Body of pancreas (tissue), 4 donors: ENCODE data around the gene RBM26.

Experiments
- POLR2A ChIP-seq, 3 donors: fragments of 450-650 bp; IDR thresholded peaks; one replicate each; pipeline ENCODE4 v1.6.1; 2016; ENCODE audit warnings: antibody characterized with exemption in 3 of 3, mild to moderate bottlenecking in 2 of 3
- TF ChIP-seq, protein P1 (sequence below), 7 experiments: fragments of 450-650 bp in 4 of 7; fragments of 200-600 bp in 3 of 7; sonication (generic) in 3 of 7; IDR thresholded peaks; one replicate each; pipeline ENCODE4 v1.5.1; 2016 to 2019; ENCODE audit warnings: antibody characterized with exemption in 7 of 7

DNA sequence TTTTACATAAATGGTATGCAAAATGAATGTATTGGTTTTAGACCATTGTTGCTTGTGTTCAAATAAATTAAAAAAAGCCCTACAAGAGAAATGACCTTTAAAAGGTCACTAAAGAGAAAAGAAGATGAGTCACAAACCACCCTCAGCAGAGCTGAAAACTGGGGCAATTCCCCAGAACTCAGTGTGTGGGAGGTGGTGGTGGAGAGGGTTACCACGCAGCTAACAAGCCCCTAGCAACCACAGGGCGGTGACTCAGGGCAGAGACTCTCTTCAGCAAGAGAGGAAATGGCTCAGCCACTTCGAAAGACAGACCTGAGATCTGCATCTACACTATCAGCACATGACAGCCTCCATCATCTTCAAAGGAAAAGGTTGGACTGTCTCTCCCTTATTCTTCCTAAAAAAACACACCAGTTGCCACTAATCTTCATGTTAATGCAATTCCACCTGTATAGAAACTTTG is 45.5 kb upstream of the RBM26 start:
- no peak for TF ChIP-seq POLR2A (IDR thresholded peaks at IDR 0.05)
- TF ChIP-seq, protein P1, sequence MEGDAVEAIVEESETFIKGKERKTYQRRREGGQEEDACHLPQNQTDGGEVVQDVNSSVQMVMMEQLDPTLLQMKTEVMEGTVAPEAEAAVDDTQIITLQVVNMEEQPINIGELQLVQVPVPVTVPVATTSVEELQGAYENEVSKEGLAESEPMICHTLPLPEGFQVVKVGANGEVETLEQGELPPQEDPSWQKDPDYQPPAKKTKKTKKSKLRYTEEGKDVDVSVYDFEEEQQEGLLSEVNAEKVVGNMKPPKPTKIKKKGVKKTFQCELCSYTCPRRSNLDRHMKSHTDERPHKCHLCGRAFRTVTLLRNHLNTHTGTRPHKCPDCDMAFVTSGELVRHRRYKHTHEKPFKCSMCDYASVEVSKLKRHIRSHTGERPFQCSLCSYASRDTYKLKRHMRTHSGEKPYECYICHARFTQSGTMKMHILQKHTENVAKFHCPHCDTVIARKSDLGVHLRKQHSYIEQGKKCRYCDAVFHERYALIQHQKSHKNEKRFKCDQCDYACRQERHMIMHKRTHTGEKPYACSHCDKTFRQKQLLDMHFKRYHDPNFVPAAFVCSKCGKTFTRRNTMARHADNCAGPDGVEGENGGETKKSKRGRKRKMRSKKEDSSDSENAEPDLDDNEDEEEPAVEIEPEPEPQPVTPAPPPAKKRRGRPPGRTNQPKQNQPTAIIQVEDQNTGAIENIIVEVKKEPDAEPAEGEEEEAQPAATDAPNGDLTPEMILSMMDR (IDR thresholded peaks at IDR 0.05), result no peak
